K562 (cell line): ENCODE data around the gene PLCD4. TPM values are rescaled to one million over a fixed set of nuclear protein-coding genes. Genes with fewer than 3 reads are reported as not detected.

ENCODE experiments used
- ATAC-seq: fragments of 200-7000 bp; cut with Tn5 transposase; 3 replicates; pipeline ENCODE4 v1.9.1; 2020; ENCODE audit warnings: moderate library complexity
- BruUV-seq: library from RNA; stranded (reverse); fragments of 400-500 nt; replicated peaks from 2 replicates; lab custom pipeline; 2021; lab: Mats Ljungman, UMichigan
- CTCF ChIA-PET: fragments of 300-600 bp; formaldehyde crosslinking; extraction: SDS; loops from one replicate; lab custom pipeline; 2021; ENCODE audit warnings: low intra/inter-chr PET ratio; lab: Yijun Ruan, JAX
- POLR2A ChIA-PET: fragments of 300-600, 350-650 bp; sonication (Branson Sonifier 250); formaldehyde crosslinking; extraction: SDS; loops from one replicate; lab custom pipeline; 2021; ENCODE audit warnings: antibody characterized with exemption, inconsistent platforms; lab: Yijun Ruan, JAX
- DNase-seq, 4 experiments: peaks; one replicate each; pipeline versions ENCODE4 v3.0.0 to v3.0.0-alpha.2; 2011 to 2018; ENCODE audit warnings: low spot score in 3 of 4, mixed read lengths in 3 of 4; ENCODE audit errors: extremely low read depth in 1 of 4
- FAIRE-seq: peaks from 2 replicates; lab custom pipeline; 2011; peaks lifted over from hg19 to GRCh38; lab: Jason Lieb, UNC
- H2AFZ ChIP-seq: 2 replicates; pipeline ENCODE4 v1.6.0; 2011; ENCODE audit warnings: low read depth, low read length, control low read depth, inconsistent platforms
- H3K27ac ChIP-seq: fragments of 200-600 bp; 3 replicates; pipeline ENCODE4 v1.8.0; 2011; ENCODE audit warnings: low read depth, mild to moderate bottlenecking, control low read depth, inconsistent platforms, low read length, moderate library complexity, mixed read lengths; ENCODE audit errors: extremely low read depth
- H3K27me3 ChIP-seq, 2 experiments: fragments of 300-600 bp in 1 of 2; 2 replicates in 1 of 2; 3 replicates in 1 of 2; pipeline versions ENCODE4 v1.6.0 to v1.8.0; 2011; ENCODE audit warnings: inconsistent platforms in 2 of 2, low read length in 2 of 2, mild to moderate bottlenecking in 1 of 2, mixed read lengths in 1 of 2, moderate library complexity in 1 of 2; ENCODE audit not compliant: control insufficient read depth in 2 of 2, insufficient read depth in 2 of 2
- H3K36me3 ChIP-seq: fragments of 300-600 bp; 3 replicates; pipeline ENCODE4 v1.8.0; 2011; ENCODE audit warnings: mild to moderate bottlenecking, low read length, inconsistent platforms; ENCODE audit not compliant: control insufficient read depth, insufficient read depth
- H3K4me1 ChIP-seq, 2 experiments: fragments of 200-600 bp in 1 of 2; replicated peaks in 1 of 2; 2 replicates in 1 of 2; 3 replicates in 1 of 2; pipeline versions ENCODE4 v1.5.1 to v1.8.0; 2011; ENCODE audit warnings: inconsistent platforms in 2 of 2, low read length in 2 of 2, mild to moderate bottlenecking in 1 of 2, mixed read lengths in 1 of 2, moderate library complexity in 1 of 2; ENCODE audit not compliant: control insufficient read depth in 2 of 2, insufficient read depth in 2 of 2
- H3K4me2 ChIP-seq: 2 replicates; pipeline ENCODE4 v1.6.1; 2011; ENCODE audit warnings: low read length, control low read depth, inconsistent platforms, mixed read lengths; ENCODE audit not compliant: insufficient read depth
- H3K4me3 ChIP-seq: fragments of 200-600 bp; sonication (generic), shearing (Covaris generic); 2 replicates; pipeline ENCODE4 v1.5.1; 2016; ENCODE audit warnings: control low read depth, inconsistent platforms
- H3K79me2 ChIP-seq: fragments of 200-600 bp; 3 replicates; pipeline ENCODE4 v1.8.0; 2011; ENCODE audit warnings: low read length, inconsistent platforms; ENCODE audit not compliant: control insufficient read depth, insufficient read depth
- H3K9ac ChIP-seq, 2 experiments: 2 replicates each; pipeline versions ENCODE4 v1.6.0 to v1.6.1; 2011; ENCODE audit warnings: low read depth in 2 of 2, low read length in 2 of 2, control low read depth in 1 of 2, inconsistent platforms in 1 of 2, mild to moderate bottlenecking in 1 of 2, mixed read lengths in 1 of 2; ENCODE audit not compliant: insufficient read depth in 1 of 2
- H3K9me1 ChIP-seq: one replicate; pipeline ENCODE4 v1.6.0; 2011; ENCODE audit warnings: inconsistent platforms, mild to moderate bottlenecking, low read length, moderate library complexity; ENCODE audit not compliant: control insufficient read depth, insufficient read depth
- H3K9me3 ChIP-seq: replicated peaks from 2 replicates; pipeline ENCODE4 v1.5.1; 2011; ENCODE audit warnings: low read depth, low read length, inconsistent platforms; ENCODE audit not compliant: control insufficient read depth, insufficient read depth
- H4K20me1 ChIP-seq: replicated peaks from 2 replicates; pipeline ENCODE4 v1.6.1; 2011; ENCODE audit warnings: low read length, inconsistent platforms, mixed read lengths; ENCODE audit not compliant: control insufficient read depth, insufficient read depth
- ATF1 ChIP-seq, 2 experiments: fragments of 450-650 bp in 1 of 2; IDR thresholded peaks; 2 replicates each; pipeline ENCODE4 v1.6.1; 2016; ENCODE audit warnings: missing compliant biosample characterization in 1 of 2, missing genetic modification characterization in 1 of 2
- C11orf30 ChIP-seq: fragments of 450-650 bp; IDR thresholded peaks from 2 replicates; pipeline ENCODE4 v1.6.1; 2016; ENCODE audit warnings: low read depth, mild to moderate bottlenecking
- CHD1 ChIP-seq: fragments of 200-600 bp; sonication (generic); IDR thresholded peaks from one replicate; pipeline ENCODE4 v1.6.1; 2012; ENCODE audit warnings: mild to moderate bottlenecking, moderate library complexity, low read length, inconsistent platforms
- CTCF ChIP-seq, 3 experiments: IDR thresholded peaks in 2 of 3; conservative IDR thresholded peaks in 1 of 3; 2 replicates each; pipeline ENCODE4 v1.5.1; 2011 to 2012; ENCODE audit warnings: low read length in 3 of 3, mild to moderate bottlenecking in 3 of 3, control low read depth in 2 of 3, improper control_type of control experiment in 1 of 3, inconsistent platforms in 1 of 3, low read depth in 1 of 3, mixed read lengths in 1 of 3, moderate library complexity in 1 of 3; ENCODE audit not compliant: insufficient read depth in 2 of 3
- EHMT2 ChIP-seq: fragments of 450-650 bp; IDR thresholded peaks from 2 replicates; pipeline ENCODE4 v1.6.1; 2018; ENCODE audit warnings: antibody characterized with exemption
- EP300 ChIP-seq: IDR thresholded peaks from 2 replicates; pipeline ENCODE4 v1.6.1; 2012; ENCODE audit warnings: low read length, improper control_type of control experiment
- FOSL1 ChIP-seq: fragments of 200-800 bp; sonication (Bioruptor generic); conservative IDR thresholded peaks from 2 replicates; pipeline ENCODE4 v1.6.1; 2016; ENCODE audit warnings: missing genetic modification characterization, missing compliant biosample characterization
- HMGXB4 ChIP-seq: sonication (generic); formaldehyde crosslinking; IDR thresholded peaks from 2 replicates; pipeline ENCODE4 v1.8.1; 2023; ENCODE audit warnings: mild to moderate bottlenecking, missing genetic modification reagents
- MEF2D ChIP-seq: conservative IDR thresholded peaks from 2 replicates; pipeline ENCODE4 v1.6.1; 2016; ENCODE audit warnings: low read depth, missing genetic modification characterization, missing compliant biosample characterization
- POLR2B ChIP-seq: fragments of 450-650 bp; IDR thresholded peaks from 2 replicates; pipeline ENCODE4 v1.6.1; 2018; ENCODE audit warnings: low read depth; ENCODE audit not compliant: partially characterized antibody
- SOX6 ChIP-seq: fragments of 450-650 bp; IDR thresholded peaks from 2 replicates; pipeline ENCODE4 v1.6.1; 2014; ENCODE audit warnings: mild to moderate bottlenecking
- STAT6 ChIP-seq: sonication (generic); formaldehyde crosslinking; IDR thresholded peaks from 2 replicates; pipeline ENCODE4 v1.8.1; 2023; ENCODE audit warnings: mild to moderate bottlenecking, missing genetic modification reagents
- TFAM ChIP-seq: fragments of 250-450 bp; sonication (Bioruptor Pico); conservative IDR thresholded peaks from 2 replicates; pipeline ENCODE4 v1.5.0; 2021; ENCODE audit warnings: mild to moderate bottlenecking, moderate library complexity
- ZNF274 ChIP-seq: IDR thresholded peaks from 2 replicates; pipeline ENCODE4 v1.6.1; 2011; ENCODE audit warnings: low read depth, mild to moderate bottlenecking, low read length, moderate library complexity, borderline replicate concordance
- ZNF696 ChIP-seq: fragments of 250-450 bp; sonication (Bioruptor Pico); conservative IDR thresholded peaks from 2 replicates; pipeline ENCODE4 v1.4.0; 2020; ENCODE audit warnings: mild to moderate bottlenecking, moderate library complexity
- ZNF699 ChIP-seq: fragments of 250-450 bp; sonication (Bioruptor Pico); IDR thresholded peaks from 2 replicates; pipeline ENCODE4 v1.8.0; 2021; ENCODE audit warnings: mild to moderate bottlenecking, moderate library complexity; ENCODE audit not compliant: insufficient replicate concordance
- WGBS: fragments of 100-300 bp; shearing (Covaris generic); methylation state at CpG from one replicate; pipeline ENCODE4 v1.1.6; 2016; ENCODE audit warnings: low coverage, mixed read lengths; ENCODE audit not compliant: insufficient coverage; ENCODE audit errors: missing lambda C conversion rate; 5-methylcytosine and 5-hydroxymethylcytosine counted together
- in situ Hi-C: fragments of 300-500 bp; cut with MboI; formaldehyde crosslinking; loops from 4 replicates; pipeline ENCODE4 v1.15.0; 2018; ENCODE audit warnings: inconsistent platforms, mixed read lengths
- intact Hi-C: fragments of 100-400 bp; cut with micrococcal nuclease; formaldehyde crosslinking; loops from 2 replicates; pipeline ENCODE4 v1.14.2; 2022
- polyA plus RNA-seq, 8 experiments: library from polyadenylated mRNA; depleted of rRNA in 4 of 8; stranded (reverse) in 5 of 8; unstranded in 3 of 8; fragments of >200 nt; fragmentation: Nextera tagmentation in 2 of 8; fragmentation: Illumina TruSeq in 1 of 8; extraction: Ambion mirVana in 2 of 8; extraction: Trizol in 1 of 8; gene quantifications; 2 replicates each; pipeline versions ENCODE4 v1.2.1 to v1.2.3, GENCODE V29; 2011 to 2014; ENCODE audit warnings: inconsistent platforms in 1 of 8, missing spikeins in 1 of 8
- total RNA-seq, 7 experiments: library from RNA; depleted of rRNA in 6 of 7; stranded (reverse); fragments of >200 nt in 6 of 7; fragmentation: Illumina TruSeq in 2 of 7; extraction: Trizol in 2 of 7; gene quantifications; 2 replicates each; pipeline versions ENCODE4 v1.2.1 to v1.2.3, GENCODE V29; 2011 to 2021; ENCODE audit warnings: low replicate concordance in 1 of 7

The PLCD4 gene
- total and polyA plus RNA-seq, 9 of the 15 experiments (the other 6 are each of a cell fraction or from before 2014, with no cell fraction given), result 0.13 to 0.38 TPM; not detected in 7

GRCh38 chr2:218583983-218584850, 23.5 kb upstream of the PLCD4 start:
- POLR2A ChIA-PET, result no interaction called here
- no peak for FAIRE-seq
- TF ChIP-seq CTCF (IDR thresholded peaks at IDR 0.05 in 2 of 3, conservative IDR thresholded peaks at IDR 0.05 in 1 of 3; ENCODE audit: insufficient read depth in 2 of 3, low read depth in 1 of 3, low read length in 3 of 3) (0 out of 6 replicates have a peak, but pooled peaks of 1 of the 3 experiments have one; percentile 13), SOX6 (no peak), FOSL1 (tag) (no peak), TFAM (CRISPR knock-in tag) (no peak), C11orf30 (peak; percentile 15; the same call in 1 of the 2 replicates), EP300 (no peak), MEF2D (tag) (no peak), CHD1 (no peak), ZNF696 (CRISPR knock-in tag) (no peak), STAT6 (CRISPR knock-in tag) (no peak), ZNF274 (no peak), POLR2B (no peak), ZNF699 (CRISPR knock-in tag) (no peak), HMGXB4 (CRISPR knock-in tag) (no peak), ATF1 (CRISPR knock-in tag; IDR thresholded peaks at IDR 0.05) (no peak), ATF1 (tag; IDR thresholded peaks at IDR 0.05) (no peak), EHMT2 (no peak)

More at GRCh38 chr2:218583983-218584850, 23.5 kb upstream of the PLCD4 start:
- BruUV-seq, result no TSS peak
- Histone ChIP-seq H3K9me1 (no peaks in the 10 kb centered on the region), H4K20me1 (no peaks in the 10 kb centered on the region), H3K4me1 (no peaks in the 10 kb centered on the region), H3K9ac (no peak overlapping the region), H3K9me3 (no peaks in the 10 kb centered on the region), H2AFZ (no peak overlapping the region), H3K27me3 (no peaks in the 10 kb centered on the region), H3K27ac (no peak overlapping the region), H3K36me3 (peaks cover 70% of the 10 kb centered on the region), H3K79me2 (peaks cover 10% of the 10 kb centered on the region; the same call in 2 of the 3 replicates), H3K4me2 (no peak overlapping the region), H3K4me3 (no peak overlapping the region)
- ATAC-seq (peak; percentile 40; the same call in 1 of the 3 replicates), DNase-seq (no peak)
- intact Hi-C loops (no loop called here), in situ Hi-C loops (no loop called here)
- WGBS, result 93% methylated on average over 6 of the region's 6 CpGs
- CTCF ChIA-PET, result no interaction called here
